Smooth muscle cell (in vitro differentiated cells): Measurements from ENCODE around the gene S100Z. TPM values are rescaled to one million over a fixed set of nuclear protein-coding genes. Genes with fewer than 3 reads are reported as not detected.
"Not testable (repeated sequence)": the region's sequence is repeated elsewhere in the genome, so short reads cannot be mapped to it uniquely, and the experiment has no call there.

Experiments
- DNase-seq: peaks from one replicate; lab custom pipeline; 2025; ENCODE audit not compliant: unreplicated experiment; lab: John Stamatoyannopoulos, UW
- H2AFZ ChIP-seq: fragments of 200-600 bp; sonication (generic); 2 replicates; pipeline ENCODE4 v1.6.0; 2016; ENCODE audit warnings: antibody characterized with exemption, low read depth, mild to moderate bottlenecking
- H3F3A ChIP-seq: fragments of 200-600 bp; sonication (generic); 2 replicates; pipeline ENCODE4 v1.6.0; 2017; ENCODE audit warnings: antibody characterized with exemption, low read depth
- H3K27ac ChIP-seq: fragments of 200-600 bp; sonication (generic); 2 replicates; pipeline ENCODE4 v1.5.1; 2016; ENCODE audit warnings: low read depth, mild to moderate bottlenecking
- H3K27me3 ChIP-seq: fragments of 200-600 bp; sonication (generic); 2 replicates; pipeline ENCODE4 v1.6.1; 2016; ENCODE audit warnings: low read depth, mild to moderate bottlenecking
- H3K36me3 ChIP-seq: fragments of 200-600 bp; sonication (generic); 2 replicates; pipeline ENCODE4 v1.5.1; 2016; ENCODE audit warnings: low read depth
- H3K4me1 ChIP-seq: fragments of 200-600 bp; sonication (generic); 2 replicates; pipeline ENCODE4 v1.5.1; 2016; ENCODE audit warnings: low read depth
- H3K4me2 ChIP-seq: fragments of 200-600 bp; sonication (generic); 2 replicates; pipeline ENCODE4 v1.6.0; 2016; ENCODE audit warnings: mild to moderate bottlenecking
- H3K4me3 ChIP-seq: fragments of 200-600 bp; sonication (generic); 2 replicates; pipeline ENCODE4 v1.5.1; 2016; ENCODE audit warnings: mild to moderate bottlenecking
- H3K79me2 ChIP-seq: fragments of 200-600 bp; sonication (generic); 2 replicates; pipeline ENCODE4 v1.6.0; 2016; ENCODE audit warnings: low read depth, mild to moderate bottlenecking
- H3K9ac ChIP-seq: fragments of 200-600 bp; sonication (generic); 2 replicates; pipeline ENCODE4 v1.6.0; 2016; ENCODE audit warnings: low read depth
- H3K9me3 ChIP-seq: fragments of 200-600 bp; sonication (generic); replicated peaks from 2 replicates; pipeline ENCODE4 v1.5.1; 2016; ENCODE audit warnings: low read depth
- H4K20me1 ChIP-seq: fragments of 200-600 bp; sonication (generic); 2 replicates; pipeline ENCODE4 v1.6.0; 2016; ENCODE audit warnings: low read depth
- CTCF ChIP-seq: fragments of 200-600 bp; sonication (generic); IDR thresholded peaks from 2 replicates; pipeline ENCODE4 v1.5.1; 2017; ENCODE audit warnings: borderline replicate concordance, mild to moderate bottlenecking, antibody characterized with exemption; ENCODE audit not compliant: insufficient read depth, poor library complexity, severe bottlenecking
- WGBS: methylation state at CpG from one replicate; pipeline ENCODE4 v1.1.7; 2016; ENCODE audit warnings: low lambda C conversion rate; 5-methylcytosine and 5-hydroxymethylcytosine counted together
- polyA plus RNA-seq: library from polyadenylated mRNA; unstranded; fragments of >200 nt; fragmentation: Nextera tagmentation; extraction: Ambion mirVana; gene quantifications from 2 replicates; pipeline ENCODE4 v1.2.1, GENCODE V29; 2016
- total RNA-seq: library from RNA; depleted of rRNA; stranded (reverse); fragments of >200 nt; gene quantifications from 2 replicates; pipeline ENCODE4 v1.2.3, GENCODE V29; 2014

S100Z gene
- total and polyA plus RNA-seq, 2 experiments from 2014 or later: 0.34 TPM; not detected in 1

- H3K36me3 ChIP-seq: no peaks in the 10 kb centered on the region
- H3K79me2 ChIP-seq: no peaks in the 10 kb centered on the region
- TF ChIP-seq CTCF: no peak
- no peaks in the 10 kb centered on the region for H3K27me3 ChIP-seq
- DNase-seq: no peak
- H3K27ac ChIP-seq: peak overlapping the region; percentile 99
- H4K20me1 ChIP-seq: no peaks in the 10 kb centered on the region
- peaks cover 22% of the 10 kb centered on the region for H3F3A ChIP-seq
- no peak overlapping the region for H3K4me3 ChIP-seq
- WGBS: 22% methylated on average over 5 of the region's 5 CpGs
- H3K9ac ChIP-seq: peak overlapping the region; percentile 33
- H3K9me3 ChIP-seq: no peaks in the 10 kb centered on the region
- peaks cover 27% of the 10 kb centered on the region for H3K4me1 ChIP-seq
- H2AFZ ChIP-seq: peak overlapping the region; percentile 24
- peak overlapping the region; percentile 79 for H3K4me2 ChIP-seq
Observed at GRCh38 chr5:76808141-76808691, 41.6 kb upstream of the S100Z start.

GRCh38 chr5:76809141-76809540, 40.7 kb upstream of the S100Z start:
- peaks cover 28% of the 10 kb centered on the region for H3F3A ChIP-seq
- no peaks in the 10 kb centered on the region for H3K27me3 ChIP-seq
- no peak for DNase-seq
- no peaks in the 10 kb centered on the region for H4K20me1 ChIP-seq
- H3K9ac ChIP-seq: no peak overlapping the region
- peak overlapping the region; percentile 99 for H3K27ac ChIP-seq
- H3K79me2 ChIP-seq: no peaks in the 10 kb centered on the region
- no peak for TF ChIP-seq CTCF
- peaks cover 34% of the 10 kb centered on the region for H3K4me1 ChIP-seq
- no peak overlapping the region for H3K4me2 ChIP-seq
- whole genome bisulfite sequencing: 54% methylated on average over 4 of the region's 4 CpGs
- H3K9me3 ChIP-seq: no peaks in the 10 kb centered on the region
- no peaks in the 10 kb centered on the region for H3K36me3 ChIP-seq
- no peak overlapping the region for H2AFZ ChIP-seq
- no peak overlapping the region for H3K4me3 ChIP-seq

- Histone ChIP-seq H3K9ac (no peak overlapping the region), H3K9me3 (no peaks in the 10 kb centered on the region), H3K27ac (peak overlapping the region; percentile 25), H3F3A (peaks cover 35% of the 10 kb centered on the region), H3K4me2 (no peak overlapping the region), H3K36me3 (no peaks in the 10 kb centered on the region), H3K27me3 (no peaks in the 10 kb centered on the region), H3K79me2 (no peaks in the 10 kb centered on the region), H4K20me1 (no peaks in the 10 kb centered on the region), H3K4me1 (peaks cover 34% of the 10 kb centered on the region), H3K4me3 (no peak overlapping the region), H2AFZ (no peak overlapping the region)
- no peak for TF ChIP-seq CTCF
- DNase-seq: no peak
- WGBS: 67% methylated on average over 6 of the region's 6 CpGs
Observed at GRCh38 chr5:76810236-76810635, 39.6 kb upstream of the S100Z start.

GRCh38 chr5:76811214-76811613, 38.6 kb upstream of the S100Z start:
- Histone ChIP-seq H3K4me3 (no peak overlapping the region), H3K9ac (no peak overlapping the region), H3K9me3 (no peaks in the 10 kb centered on the region), H3K27me3 (no peaks in the 10 kb centered on the region), H4K20me1 (no peaks in the 10 kb centered on the region), H3F3A (peaks cover 44% of the 10 kb centered on the region), H3K4me1 (peaks cover 34% of the 10 kb centered on the region), H3K79me2 (no peaks in the 10 kb centered on the region), H2AFZ (no peak overlapping the region), H3K4me2 (no peak overlapping the region), H3K27ac (peak overlapping the region; percentile 39), H3K36me3 (no peaks in the 10 kb centered on the region)
- 82% methylated on average over 3 of the region's 5 CpGs for WGBS
- DNase-seq: no peak
- no peak for TF ChIP-seq CTCF

- not testable (repeated sequence) for H3K9me3 ChIP-seq, H3K36me3 ChIP-seq, H3K27me3 ChIP-seq, H3K9ac ChIP-seq, H3K4me2 ChIP-seq, H3K4me3 ChIP-seq, H3K79me2 ChIP-seq, H2AFZ ChIP-seq, H3K27ac ChIP-seq, H4K20me1 ChIP-seq, DNase-seq
- Histone ChIP-seq H3K4me1 (peaks cover 26% of the 10 kb centered on the region), H3F3A (peaks cover 48% of the 10 kb centered on the region)
- WGBS: 97% methylated on average over 14 of the region's 32 CpGs
Observed at GRCh38 chr5:76812209-76812608, 37.6 kb upstream of the S100Z start.
